IPS-11a (cell line): ENCODE results near the gene TRPM5.

Source experiments
- H3K4me3 ChIP-seq: one replicate; pipeline ENCODE4 v1.5.1; 2013; ENCODE audit warnings: low read depth, low read length, control low read depth

TRPM5 gene

DNA sequence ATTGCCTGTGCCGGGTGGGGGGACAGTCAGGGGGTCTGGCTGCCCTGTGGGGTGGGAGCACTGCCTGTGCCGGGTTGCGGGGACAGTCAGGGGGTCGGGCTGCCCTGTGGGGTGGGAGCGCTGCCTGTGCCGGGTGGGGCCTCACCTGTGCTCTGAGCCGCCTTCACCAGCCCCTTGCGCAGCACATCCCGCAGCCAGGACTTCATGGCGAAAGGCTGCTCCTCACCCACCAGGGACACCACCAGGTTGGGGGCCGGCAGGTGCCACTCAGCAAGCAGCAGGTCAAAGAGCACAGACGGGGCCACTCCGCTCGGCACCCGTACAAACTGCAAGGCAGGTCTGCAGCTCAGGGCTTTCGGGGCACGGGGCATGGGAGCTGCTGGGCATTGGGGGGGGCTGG lies 22.3 kb downstream of the TRPM5 start:
- H3K4me3 ChIP-seq: no peak overlapping the region

DNA sequence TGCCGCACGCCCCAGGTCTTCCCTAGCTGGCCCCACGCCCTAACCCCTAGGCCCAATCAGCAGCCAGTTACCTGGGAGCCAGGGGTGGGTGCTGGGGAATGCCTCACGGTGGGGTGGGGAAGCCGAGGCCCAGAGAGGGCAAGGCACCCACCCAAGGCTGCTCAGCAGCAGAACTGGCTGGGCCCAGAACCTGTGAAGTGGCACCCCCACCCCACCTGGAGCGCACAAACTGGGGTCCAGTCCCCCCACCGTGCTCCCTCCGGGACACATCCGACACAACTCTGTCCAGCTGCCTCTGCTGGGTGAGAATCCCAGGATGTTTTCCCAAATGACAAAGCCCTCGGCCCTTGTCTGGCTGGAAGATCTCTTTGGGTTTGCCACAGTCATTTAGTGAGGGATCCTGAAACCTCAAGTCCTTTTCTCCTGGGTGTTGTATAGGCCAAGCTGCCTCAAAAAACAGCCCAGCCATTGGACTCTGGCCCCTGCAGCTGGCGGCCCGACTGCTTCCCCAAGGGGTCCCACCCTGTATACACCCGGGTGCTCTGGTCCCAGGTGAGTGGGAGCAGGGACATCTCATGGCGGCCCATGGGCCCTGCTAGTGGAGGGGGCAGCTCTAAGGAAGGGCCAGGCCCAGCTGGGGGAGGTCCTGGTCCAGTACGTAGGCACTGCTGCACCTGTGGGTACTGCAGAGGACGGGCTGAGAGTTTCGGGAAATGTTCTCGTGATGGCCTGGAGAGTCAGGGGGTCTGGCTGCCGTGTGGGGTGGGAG lies 22.9 kb downstream of the TRPM5 start:
- H3K4me3 ChIP-seq: no peak overlapping the region

GRCh38 chr11:2420502-2421225 lies 23.6 kb downstream of the TRPM5 start:
- H3K4me3 ChIP-seq: no peak overlapping the region

- no peak overlapping the region for H3K4me3 ChIP-seq
These were observed 24.4 kb downstream of the TRPM5 start for GRCh38 chr11:2419638-2420501.

DNA sequence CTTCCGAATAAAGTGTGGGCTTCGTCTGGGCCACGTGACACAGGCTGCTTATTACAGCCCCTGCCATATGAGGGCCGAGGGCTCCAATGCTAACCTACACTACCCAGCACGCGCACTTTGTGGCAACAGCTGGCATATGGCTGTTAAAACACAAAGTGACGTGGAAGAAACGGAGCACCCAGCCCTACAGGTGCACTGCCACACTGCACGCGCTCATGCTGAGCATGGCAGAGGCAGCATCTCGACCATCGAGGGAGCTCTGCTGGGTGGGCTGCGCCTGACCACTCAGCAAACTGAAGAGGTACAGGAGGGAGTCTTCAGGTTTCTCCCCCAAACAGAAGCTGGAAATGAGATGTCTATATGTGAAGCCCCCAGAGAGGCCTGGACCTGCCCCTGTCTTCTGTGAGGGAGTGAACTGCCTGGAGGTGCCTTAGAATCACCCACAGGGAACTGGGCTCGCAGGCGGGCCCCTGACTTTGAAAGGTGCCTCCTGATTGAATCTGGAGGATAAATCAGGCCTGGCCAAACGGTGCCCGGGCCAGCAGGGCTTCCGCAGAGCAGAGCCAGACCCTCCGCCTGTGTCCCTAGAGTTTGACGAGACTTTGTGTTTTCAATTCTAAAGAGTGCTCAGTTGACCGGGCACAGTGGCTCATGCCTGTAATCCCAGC lies 25.5 kb downstream of the TRPM5 start:
- H3K4me3 ChIP-seq: no peak overlapping the region

DNA sequence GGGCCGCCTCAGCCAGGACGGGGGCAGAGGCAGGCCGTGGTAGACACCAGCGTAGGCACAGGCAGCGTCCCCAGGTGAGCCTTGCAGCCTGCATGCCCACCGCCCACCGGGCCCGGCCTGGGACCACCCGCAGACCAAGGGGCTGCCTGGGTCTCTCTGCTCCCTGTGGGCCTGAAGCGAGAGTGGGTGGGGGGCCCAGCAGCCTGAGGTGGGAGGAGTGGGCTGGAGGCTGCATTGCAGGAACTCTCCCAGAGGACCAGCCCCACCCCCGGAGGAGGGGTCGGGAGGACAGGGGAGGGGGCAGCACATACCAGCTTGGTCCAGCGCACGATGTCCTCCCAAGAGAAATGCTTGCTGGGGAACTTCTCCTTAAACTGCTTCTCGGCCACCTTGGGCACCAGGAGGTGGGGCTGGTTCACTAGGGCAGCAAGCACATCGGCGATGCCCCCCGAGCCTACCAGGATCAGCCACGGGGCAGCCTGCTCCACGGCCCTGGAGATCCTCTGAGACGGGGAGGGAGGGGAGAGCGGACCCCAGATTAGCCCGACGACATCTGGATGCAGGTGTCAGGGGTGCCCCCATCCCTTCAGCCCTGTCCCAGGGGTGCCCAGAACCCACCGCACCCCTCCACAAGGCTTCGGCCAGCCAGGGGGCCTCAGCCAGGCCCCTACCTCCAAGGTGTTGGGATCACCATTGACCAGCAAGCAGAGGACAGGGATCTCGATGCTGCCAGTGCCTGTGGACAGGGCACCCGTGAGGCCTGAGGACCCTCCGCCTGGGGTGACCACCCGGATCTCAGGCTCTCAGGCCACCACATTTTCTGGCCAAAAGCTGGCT lies 26.2 kb downstream of the TRPM5 start:
- H3K4me3 ChIP-seq: no peak overlapping the region

DNA sequence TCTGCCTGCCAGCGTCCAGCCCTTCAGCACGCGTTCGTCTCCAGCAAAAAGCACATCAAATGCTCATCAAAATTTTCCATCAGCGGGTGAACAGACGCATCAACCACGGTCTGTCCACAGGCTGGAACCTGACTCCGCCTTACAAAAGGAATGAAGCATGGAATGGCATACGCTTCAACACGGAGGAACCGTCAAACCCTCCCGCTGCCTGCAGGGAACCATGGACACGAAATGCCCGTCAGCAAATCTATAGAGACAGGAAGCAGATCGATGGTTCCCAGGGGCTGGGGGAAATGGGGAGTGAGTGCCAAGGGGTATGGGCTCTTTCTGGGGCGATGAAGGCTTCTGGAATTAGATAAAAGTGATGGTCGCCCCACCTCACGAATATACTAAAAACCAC lies 27.5 kb downstream of the TRPM5 start:
- no peak overlapping the region for H3K4me3 ChIP-seq

- H3K4me3 ChIP-seq: no peak overlapping the region
These were observed 28.5 kb downstream of the TRPM5 start for GRCh38 chr11:2415601-2416380.

- no peak overlapping the region for H3K4me3 ChIP-seq
These were observed 29.1 kb downstream of the TRPM5 start for GRCh38 chr11:2415171-2415570.

DNA sequence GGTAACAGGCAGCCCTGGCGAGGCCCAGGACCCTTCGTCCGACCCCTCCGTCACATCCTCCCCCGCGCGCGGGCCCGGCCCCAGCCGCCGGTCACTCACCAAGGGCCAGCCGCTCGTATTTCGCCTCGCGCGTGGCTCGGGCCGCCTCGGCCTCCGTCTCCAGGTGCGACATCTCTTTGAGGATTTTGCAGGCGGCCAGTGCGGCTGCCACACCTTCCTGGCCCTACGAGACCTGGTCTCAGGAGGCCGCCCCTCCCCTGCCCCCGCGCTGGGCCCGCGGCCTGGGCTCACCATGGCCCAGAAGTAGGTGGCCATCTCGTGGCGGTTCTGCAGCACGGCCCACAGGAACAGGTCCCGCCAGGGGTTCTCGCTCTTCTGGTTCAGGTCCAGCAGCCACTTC lies 29.7 kb downstream of the TRPM5 start:
- no peak overlapping the region for H3K4me3 ChIP-seq

GRCh38 chr11:2413742-2414579 lies 30.4 kb downstream of the TRPM5 start:
- H3K4me3 ChIP-seq: no peak overlapping the region

GRCh38 chr11:2412323-2412722 lies 32.0 kb downstream of the TRPM5 start:
- H3K4me3 ChIP-seq: no peak overlapping the region

DNA sequence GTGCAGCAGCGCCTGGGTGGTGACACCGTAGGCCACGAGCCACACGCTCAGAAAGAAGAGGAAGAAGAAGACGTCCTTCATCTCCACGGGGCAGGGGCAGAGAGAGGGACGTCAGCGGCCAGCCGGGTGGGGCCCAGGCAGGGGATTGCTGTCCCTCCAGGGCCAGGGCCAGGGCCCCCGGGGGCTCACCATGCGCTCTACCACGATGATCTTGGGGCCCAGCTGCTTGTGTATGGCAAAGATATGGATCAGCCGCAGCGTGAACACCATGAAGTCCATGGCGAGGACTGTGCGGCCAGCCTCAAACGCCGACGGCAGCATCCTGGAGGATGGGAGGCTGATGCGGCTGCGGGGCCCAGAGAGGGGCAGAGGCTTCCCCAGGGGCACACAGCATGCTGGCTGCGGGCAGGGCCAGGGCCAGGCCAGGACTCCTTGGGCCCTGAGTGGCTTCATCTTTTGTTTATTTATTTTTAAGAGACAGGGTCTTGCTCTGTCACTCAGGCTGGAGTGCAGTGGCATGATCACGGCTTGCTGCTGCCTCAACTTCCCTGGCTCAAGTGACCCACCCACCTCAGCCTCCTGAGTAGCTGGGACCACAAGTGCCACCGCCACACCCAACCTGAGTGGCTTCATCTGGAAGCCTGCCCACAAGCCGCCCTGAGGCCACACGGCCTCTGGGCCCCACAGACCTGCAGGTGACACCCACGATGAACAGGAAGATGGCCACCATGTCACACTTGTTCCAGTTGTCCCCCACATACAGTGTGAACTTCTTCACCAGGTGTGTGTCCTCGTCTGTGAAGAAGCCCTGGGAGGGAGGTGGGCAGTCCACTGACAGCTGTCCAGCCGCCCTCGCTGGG lies 32.6 kb downstream of the TRPM5 start:
- no peak overlapping the region for H3K4me3 ChIP-seq

DNA sequence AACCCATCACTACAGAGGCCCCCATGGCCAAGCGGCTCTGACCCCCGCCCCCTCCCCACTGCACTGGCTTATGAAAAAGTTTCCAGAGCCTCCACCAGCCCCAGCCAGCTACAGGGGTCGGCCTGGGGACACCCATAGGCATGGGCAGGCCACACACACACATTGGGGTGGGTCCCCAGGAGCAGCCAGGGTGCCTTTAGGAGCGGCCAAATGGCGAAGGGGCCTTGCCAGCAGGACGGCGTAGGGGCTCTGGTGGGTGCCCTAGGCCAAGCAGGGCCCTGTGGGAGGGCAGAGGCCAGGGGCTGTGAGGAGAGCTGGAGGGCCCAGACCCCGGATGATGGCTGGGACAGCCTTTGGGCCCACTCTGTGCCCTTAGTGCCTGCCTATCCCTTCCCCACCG lies 33.7 kb downstream of the TRPM5 start:
- H3K4me3 ChIP-seq: no peak overlapping the region

DNA sequence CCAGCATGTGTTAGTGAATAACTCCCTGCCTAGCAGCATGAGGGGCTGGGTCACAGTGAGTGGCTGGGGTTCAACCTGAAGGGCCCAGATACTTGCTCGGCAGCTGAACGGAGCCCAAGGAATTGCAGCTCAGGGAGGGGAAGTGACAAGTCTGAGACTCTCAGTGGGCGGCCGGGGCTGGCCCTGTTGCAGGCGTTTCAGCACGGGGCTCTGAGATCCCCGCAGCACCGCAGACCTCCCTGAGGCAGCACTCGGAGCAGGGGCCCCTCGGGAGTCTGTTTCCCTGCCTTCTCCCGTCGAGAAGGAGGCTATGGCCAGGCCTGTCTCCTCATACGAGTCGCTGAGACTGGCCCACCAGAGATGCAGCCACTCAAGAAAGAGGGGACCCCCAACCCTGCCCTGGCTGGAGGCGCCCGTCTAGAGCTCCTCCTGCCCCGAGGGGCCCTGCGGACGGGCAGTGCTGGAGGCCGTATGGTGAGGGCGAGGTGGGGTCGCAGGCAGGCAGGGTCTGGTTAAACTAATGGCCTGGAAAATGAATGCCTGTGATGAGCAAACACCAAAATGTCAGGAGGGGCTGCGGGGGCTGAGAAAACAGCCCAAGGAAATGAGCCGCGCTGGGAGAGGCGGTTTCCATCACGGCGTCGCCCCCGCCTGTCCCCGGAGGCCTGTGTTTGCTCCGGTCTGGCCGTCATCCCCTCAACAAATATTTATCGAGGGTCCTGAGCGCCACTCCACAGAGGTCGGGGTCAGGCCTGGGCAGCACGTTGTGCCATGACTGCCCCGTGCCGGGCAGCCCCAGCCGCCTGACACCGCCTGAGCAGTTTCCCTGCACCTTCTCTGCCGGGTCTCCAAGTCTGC lies 34.5 kb downstream of the TRPM5 start:
- H3K4me3 ChIP-seq: no peak overlapping the region

GRCh38 chr11:2409126-2409525 lies 35.2 kb downstream of the TRPM5 start:
- no peak overlapping the region for H3K4me3 ChIP-seq

GRCh38 chr11:2408671-2409070 lies 35.6 kb downstream of the TRPM5 start:
- H3K4me3 ChIP-seq: no peak overlapping the region
